Mesenchymal stem cell (in vitro differentiated cells and primary cell): ENCODE data around the gene ALK.

Experiments used
- DNase-seq: peaks from one replicate; pipeline ENCODE4 v3.0.0-alpha.2; 2013
- H2AFZ ChIP-seq: one replicate; pipeline ENCODE4 v1.6.1; 2013; ENCODE audit warnings: low read depth, mild to moderate bottlenecking, control low read depth, inconsistent platforms, low read length, moderate library complexity
- H2AK5ac ChIP-seq: 2 replicates; pipeline ENCODE4 v1.6.1; 2013; ENCODE audit warnings: low read length, moderate library complexity, mild to moderate bottlenecking, inconsistent platforms; ENCODE audit not compliant: severe bottlenecking
- H2BK120ac ChIP-seq: one replicate; pipeline ENCODE4 v1.6.1; 2013; ENCODE audit warnings: low read depth, mild to moderate bottlenecking, inconsistent platforms, low read length, moderate library complexity
- H2BK12ac ChIP-seq, 2 experiments: one replicate each; pipeline ENCODE4 v1.6.1; 2013; ENCODE audit warnings: inconsistent platforms in 2 of 2, low read length in 2 of 2, mild to moderate bottlenecking in 2 of 2, moderate library complexity in 2 of 2, control low read depth in 1 of 2
- H2BK15ac ChIP-seq: one replicate; pipeline ENCODE4 v1.6.1; 2013; ENCODE audit warnings: mild to moderate bottlenecking, low read depth, inconsistent platforms; ENCODE audit not compliant: poor library complexity, severe bottlenecking
- H2BK5ac ChIP-seq: 2 replicates; pipeline ENCODE4 v1.6.1; 2013; ENCODE audit warnings: low read depth, mild to moderate bottlenecking, low read length, control low read depth, inconsistent platforms; ENCODE audit not compliant: poor library complexity, severe bottlenecking
- H3K14ac ChIP-seq, 2 experiments: one replicate each; pipeline ENCODE4 v1.6.1; 2013; ENCODE audit warnings: inconsistent platforms in 2 of 2, low read length in 2 of 2, control low read depth in 1 of 2, mild to moderate bottlenecking in 1 of 2, moderate library complexity in 1 of 2
- H3K18ac ChIP-seq, 2 experiments: one replicate each; pipeline ENCODE4 v1.6.1; 2013; ENCODE audit warnings: inconsistent platforms in 2 of 2, low read length in 2 of 2, control low read depth in 1 of 2, low read depth in 1 of 2, mild to moderate bottlenecking in 1 of 2
- H3K23ac ChIP-seq, 2 experiments: one replicate each; pipeline ENCODE4 v1.6.1; 2013; ENCODE audit warnings: inconsistent platforms in 2 of 2, low read length in 2 of 2, mild to moderate bottlenecking in 2 of 2, moderate library complexity in 2 of 2, control low read depth in 1 of 2
- H3K27ac ChIP-seq: 2 replicates; pipeline ENCODE4 v1.5.1; 2013; ENCODE audit warnings: mild to moderate bottlenecking, moderate library complexity, low read length, control low read depth, inconsistent platforms; ENCODE audit not compliant: poor library complexity, severe bottlenecking
- H3K27me3 ChIP-seq, 2 experiments: 2 replicates each; pipeline versions ENCODE4 v1.6.1 to v1.7.0; 2013; ENCODE audit warnings: low read length in 2 of 2, mild to moderate bottlenecking in 2 of 2, moderate library complexity in 2 of 2, control low read depth in 1 of 2, inconsistent platforms in 1 of 2; ENCODE audit not compliant: control insufficient read depth in 1 of 2, insufficient read depth in 1 of 2
- H3K36me3 ChIP-seq, 2 experiments: 2 replicates each; pipeline versions ENCODE4 v1.6.1 to v1.7.0; 2013; ENCODE audit warnings: low read length in 2 of 2, control low read depth in 1 of 2, inconsistent platforms in 1 of 2, low read depth in 1 of 2, mild to moderate bottlenecking in 1 of 2; ENCODE audit not compliant: insufficient read depth in 2 of 2, control insufficient read depth in 1 of 2
- H3K4ac ChIP-seq, 2 experiments: one replicate each; pipeline ENCODE4 v1.6.1; 2013; ENCODE audit warnings: inconsistent platforms in 2 of 2, low read length in 2 of 2, mild to moderate bottlenecking in 2 of 2, moderate library complexity in 2 of 2, control low read depth in 1 of 2, low read depth in 1 of 2
- H3K4me1 ChIP-seq: 2 replicates; pipeline ENCODE4 v1.6.1; 2013; ENCODE audit warnings: low read depth, low read length, control low read depth; ENCODE audit not compliant: control insufficient read depth, insufficient read depth
- H3K4me2 ChIP-seq: 2 replicates; pipeline ENCODE4 v1.6.1; 2013; ENCODE audit warnings: low read length, mild to moderate bottlenecking, inconsistent platforms; ENCODE audit not compliant: poor library complexity, severe bottlenecking
- H3K4me3 ChIP-seq, 2 experiments: 2 replicates each; pipeline versions ENCODE4 v1.5.1 to v1.7.0; 2013; ENCODE audit warnings: low read length in 2 of 2, mild to moderate bottlenecking in 2 of 2, control low read depth in 1 of 2, low read depth in 1 of 2; ENCODE audit not compliant: insufficient read depth in 1 of 2
- H3K79me1 ChIP-seq: replicated peaks from 2 replicates; pipeline ENCODE4 v1.6.1; 2013; ENCODE audit warnings: mild to moderate bottlenecking, control low read depth, low read length, inconsistent platforms; ENCODE audit not compliant: poor library complexity, severe bottlenecking
- H3K9ac ChIP-seq: 2 replicates; pipeline ENCODE4 v1.7.0; 2013; ENCODE audit warnings: mild to moderate bottlenecking, low read length, moderate library complexity
- H3K9me3 ChIP-seq: 2 replicates; pipeline ENCODE4 v1.7.0; 2013; ENCODE audit warnings: mild to moderate bottlenecking, low read length; ENCODE audit not compliant: control insufficient read depth
- H4K8ac ChIP-seq: one replicate; pipeline ENCODE4 v1.6.1; 2013; ENCODE audit warnings: inconsistent platforms, mild to moderate bottlenecking, low read length, moderate library complexity
- H4K91ac ChIP-seq: one replicate; pipeline ENCODE4 v1.6.1; 2013; ENCODE audit warnings: mild to moderate bottlenecking, low read length, inconsistent platforms
- WGBS: methylation state at CpG from one replicate; pipeline ENCODE4 v1.1.7; 2013; ENCODE audit warnings: mixed read lengths; 5-methylcytosine and 5-hydroxymethylcytosine counted together

The ALK gene

GRCh38 chr2:29549069-29549380 is 372.4 kb downstream of the ALK start:
- H3K27me3 ChIP-seq: no peaks in the 10 kb centered on the region
- H3K36me3 ChIP-seq: no peaks in the 10 kb centered on the region
- H2AK5ac ChIP-seq: no peak overlapping the region
- H4K8ac ChIP-seq: no peak overlapping the region
- H2BK15ac ChIP-seq: no peak overlapping the region
- H3K79me1 ChIP-seq: no peaks in the 10 kb centered on the region
- H3K14ac ChIP-seq: no peak overlapping the region
- WGBS: 100% methylated on average over 1 of the region's 2 CpGs
- H2BK5ac ChIP-seq: no peak overlapping the region
- no peak overlapping the region for H3K4me3 ChIP-seq
- no peak overlapping the region for H3K27ac ChIP-seq
- no peak overlapping the region for H2BK120ac ChIP-seq
- H3K9me3 ChIP-seq: no peaks in the 10 kb centered on the region
- no peak overlapping the region for H4K91ac ChIP-seq
- no peak overlapping the region for H3K9ac ChIP-seq
- H2BK12ac ChIP-seq: no peak overlapping the region
- no peak overlapping the region for H3K4ac ChIP-seq
- no peak overlapping the region for H3K4me2 ChIP-seq
- no peak overlapping the region for H2AFZ ChIP-seq
- no peak for DNase-seq
- no peaks in the 10 kb centered on the region for H3K4me1 ChIP-seq
- no peak overlapping the region for H3K18ac ChIP-seq
- H3K23ac ChIP-seq: no peak overlapping the region

GRCh38 chr2:29544917-29545316 is 376.5 kb downstream of the ALK start:
- WGBS: 67% methylated on average over 2 of the region's 2 CpGs

GRCh38 chr2:29544031-29544430 is 377.4 kb downstream of the ALK start:
- Histone ChIP-seq H3K27ac (no peak overlapping the region), H4K8ac (no peak overlapping the region), H3K23ac (no peak overlapping the region), H3K4ac (no peak overlapping the region), H2BK5ac (no peak overlapping the region), H3K9me3 (no peaks in the 10 kb centered on the region), H4K91ac (no peak overlapping the region), H3K27me3 (no peaks in the 10 kb centered on the region), H3K9ac (no peak overlapping the region), H3K79me1 (no peaks in the 10 kb centered on the region), H2BK120ac (no peak overlapping the region), H2AFZ (no peak overlapping the region), H3K36me3 (no peaks in the 10 kb centered on the region), H3K4me3 (no peak overlapping the region), H3K18ac (no peak overlapping the region), H2AK5ac (no peak overlapping the region), H2BK12ac (no peak overlapping the region), H3K4me1 (no peaks in the 10 kb centered on the region), H3K14ac (no peak overlapping the region), H3K4me2 (no peak overlapping the region), H2BK15ac (no peak overlapping the region)
- DNase-seq: no peak
- WGBS: 88% methylated on average over 3 of the region's 3 CpGs

More at GRCh38 chr2:29544917-29545316, 376.5 kb downstream of the ALK start:
- Histone ChIP-seq H2BK15ac (no peak overlapping the region), H3K4ac (no peak overlapping the region), H2AFZ (no peak overlapping the region), H3K4me2 (no peak overlapping the region), H3K23ac (no peak overlapping the region), H3K18ac (no peak overlapping the region), H3K4me1 (no peaks in the 10 kb centered on the region), H2BK12ac (no peak overlapping the region), H3K9me3 (no peaks in the 10 kb centered on the region), H3K79me1 (no peaks in the 10 kb centered on the region), H3K27me3 (no peaks in the 10 kb centered on the region), H2BK5ac (no peak overlapping the region), H3K27ac (no peak overlapping the region), H4K8ac (no peak overlapping the region), H3K14ac (no peak overlapping the region), H4K91ac (no peak overlapping the region), H3K9ac (no peak overlapping the region), H3K4me3 (no peak overlapping the region), H2AK5ac (no peak overlapping the region), H3K36me3 (no peaks in the 10 kb centered on the region), H2BK120ac (no peak overlapping the region)
- DNase-seq: no peak

GRCh38 chr2:29535188-29535587 is 386.2 kb downstream of the ALK start:
- H3K4me3 ChIP-seq: no peak overlapping the region
- no peak overlapping the region for H3K4me2 ChIP-seq
- H3K79me1 ChIP-seq: no peaks in the 10 kb centered on the region
- H3K4ac ChIP-seq: no peak overlapping the region
- no peak overlapping the region for H4K91ac ChIP-seq
- H2BK12ac ChIP-seq: no peak overlapping the region
- H4K8ac ChIP-seq: no peak overlapping the region
- no peaks in the 10 kb centered on the region for H3K36me3 ChIP-seq
- H3K23ac ChIP-seq: no peak overlapping the region
- no peak overlapping the region for H3K18ac ChIP-seq
- no peak overlapping the region for H2AK5ac ChIP-seq
- no peak overlapping the region for H2BK15ac ChIP-seq
- no peak overlapping the region for H3K27ac ChIP-seq
- no peak overlapping the region for H3K14ac ChIP-seq
- no peaks in the 10 kb centered on the region for H3K4me1 ChIP-seq
- no peaks in the 10 kb centered on the region for H3K27me3 ChIP-seq
- no peak overlapping the region for H3K9ac ChIP-seq
- H3K9me3 ChIP-seq: no peaks in the 10 kb centered on the region
- WGBS: no CpG with 5 or more reads among the region's 1 CpG
- no peak overlapping the region for H2BK120ac ChIP-seq
- no peak for DNase-seq
- no peak overlapping the region for H2AFZ ChIP-seq
- H2BK5ac ChIP-seq: no peak overlapping the region
